Activated CD8-positive, alpha-beta T cell treated with anti-CD3 and anti-CD28 coated beads for 36 hours (primary cell): ENCODE data around the gene IFNGR2. TPM values are rescaled to one million over a fixed set of nuclear protein-coding genes. Genes with fewer than 3 reads are reported as not detected.

ENCODE experiments used
- ATAC-seq: fragments of 200-7000 bp; cut with Tn5 transposase; one replicate; pipeline ENCODE4 v1.10.0; 2021; ENCODE audit warnings: mild to moderate bottlenecking, moderate library complexity
- CTCF ChIA-PET: fragments of 350-600 bp; sonication (Branson Sonifier 250); formaldehyde crosslinking; loops from one replicate; lab custom pipeline; 2021; ENCODE audit warnings: antibody characterized with exemption; lab: Charles Lee
- POLR2A ChIA-PET: fragments of 350-600 bp; sonication (Branson Sonifier 250); formaldehyde crosslinking; loops from one replicate; lab custom pipeline; 2021; ENCODE audit warnings: antibody characterized with exemption; lab: Charles Lee
- DNase-seq: peaks from one replicate; pipeline ENCODE4 v3.0.0-alpha.2; 2020
- H3K27ac Mint-ChIP-seq: one replicate; pipeline ENCODE4 v1.8.0; 2021; ENCODE audit warnings: mild to moderate bottlenecking, mixed read lengths
- H3K27me3 Mint-ChIP-seq: one replicate; pipeline ENCODE4 v1.8.0; 2021; ENCODE audit warnings: mixed read lengths
- H3K36me3 Mint-ChIP-seq: one replicate; pipeline ENCODE4 v1.8.0; 2021; ENCODE audit warnings: low read depth, mixed read lengths
- H3K4me1 Mint-ChIP-seq: one replicate; pipeline ENCODE4 v1.8.0; 2021; ENCODE audit warnings: low read depth, mixed read lengths
- H3K4me3 Mint-ChIP-seq: one replicate; pipeline ENCODE4 v1.8.0; 2021; ENCODE audit warnings: mild to moderate bottlenecking, moderate library complexity, mixed read lengths
- H3K9me3 Mint-ChIP-seq: one replicate; pipeline ENCODE4 v1.8.0; 2021; ENCODE audit warnings: mixed read lengths
- CTCF ChIP-seq: fragments of 200-600 bp; IDR thresholded peaks from one replicate; pipeline ENCODE4 v1.8.0; 2022; ENCODE audit warnings: antibody characterized with exemption, mild to moderate bottlenecking
- intact Hi-C: fragments of 100-400 bp; cut with micrococcal nuclease; formaldehyde crosslinking; loops from one replicate; pipeline ENCODE4 v1.10.0; 2022
- total RNA-seq, 2 experiments: library from RNA; stranded (reverse); gene quantifications; one replicate each; pipeline ENCODE4 v1.2.3, GENCODE V29; 2021

Gene IFNGR2
- total RNA-seq, 2 experiments from 2014 or later, result 7.8 to 9.8 TPM

GRCh38 chr21:33388188-33388587 is 15.0 kb upstream of the IFNGR2 start:
- no peak overlapping the region for H3K4me3 Mint-ChIP-seq
- H3K9me3 Mint-ChIP-seq, result no peaks in the 10 kb centered on the region
- ATAC-seq (no peak), DNase-seq (no peak)
- intact Hi-C loops, result no loop called here
- no peak for TF ChIP-seq CTCF
- H3K4me1 Mint-ChIP-seq, result peaks cover 23% of the 10 kb centered on the region
- ChIA-PET CTCF (interaction anchor here (1.2 to 3.3 kb wide), 2 partner anchors 27 to 191 kb away, joined by 3 to 12 read pairs; no protein-coding TSS in a partner anchor), POLR2A (interaction anchor here (0.7 kb wide), 1 partner anchor 154 kb away, joined by 3 read pairs; the partner anchor contains the start of gene GART)
- peaks cover 27% of the 10 kb centered on the region for H3K27me3 Mint-ChIP-seq
- H3K36me3 Mint-ChIP-seq, result no peaks in the 10 kb centered on the region
- H3K27ac Mint-ChIP-seq, result no peak overlapping the region

- Mint-ChIP-seq H3K27me3 (peaks cover 26% of the 10 kb centered on the region), H3K4me1 (peaks cover 2% of the 10 kb centered on the region), H3K9me3 (no peaks in the 10 kb centered on the region), H3K27ac (no peak overlapping the region), H3K4me3 (no peak overlapping the region), H3K36me3 (no peaks in the 10 kb centered on the region)
- POLR2A ChIA-PET, result no interaction called here
- CTCF ChIA-PET, result interaction anchor here (0.7 to 3.3 kb wide), 2 partner anchors 16 to 29 kb away, joined by 3 to 12 read pairs; no protein-coding TSS in a partner anchor
- TF ChIP-seq CTCF, result no peak
- ATAC-seq, result no peak
- intact Hi-C loops, result no loop called here
- no peak for DNase-seq
Observed at GRCh38 chr21:33390479-33390878, 12.7 kb upstream of the IFNGR2 start.

GRCh38 chr21:33391656-33392055 is 11.6 kb upstream of the IFNGR2 start:
- Mint-ChIP-seq H3K9me3 (no peaks in the 10 kb centered on the region), H3K4me3 (no peak overlapping the region), H3K4me1 (no peaks in the 10 kb centered on the region), H3K27me3 (peaks cover 26% of the 10 kb centered on the region), H3K27ac (no peak overlapping the region), H3K36me3 (no peaks in the 10 kb centered on the region)
- POLR2A ChIA-PET, result interaction anchor here (0.6 kb wide), 1 partner anchor 11 kb away, joined by 3 read pairs; the partner anchor contains the start of gene IFNGR2
- no peak for DNase-seq
- CTCF ChIA-PET, result interaction anchor here (1.9 kb wide), 1 partner anchor 194 kb away, joined by 5 read pairs; no protein-coding TSS in a partner anchor
- intact Hi-C loops, result no loop called here
- no peak for ATAC-seq
- TF ChIP-seq CTCF, result no peak

- Mint-ChIP-seq H3K4me3 (no peak overlapping the region), H3K4me1 (no peaks in the 10 kb centered on the region), H3K36me3 (no peaks in the 10 kb centered on the region), H3K27ac (no peak overlapping the region), H3K9me3 (no peaks in the 10 kb centered on the region), H3K27me3 (peaks cover 25% of the 10 kb centered on the region)
- DNase-seq (no peak), ATAC-seq (no peak)
- intact Hi-C loops, result no loop called here
- TF ChIP-seq CTCF, result no peak
- ChIA-PET CTCF (interaction anchor here (1.9 kb wide), 1 partner anchor 195 kb away, joined by 5 read pairs; no protein-coding TSS in a partner anchor), POLR2A (interaction anchor here (0.6 kb wide), 1 partner anchor 11 kb away, joined by 3 read pairs; the partner anchor contains the start of gene IFNGR2)
Observed at GRCh38 chr21:33392284-33392985, 10.8 kb upstream of the IFNGR2 start.

- CTCF ChIA-PET, result no interaction called here
- H3K4me1 Mint-ChIP-seq, result no peaks in the 10 kb centered on the region
- H3K4me3 Mint-ChIP-seq, result no peak overlapping the region
- no peak overlapping the region for H3K27ac Mint-ChIP-seq
- H3K9me3 Mint-ChIP-seq, result no peaks in the 10 kb centered on the region
- POLR2A ChIA-PET, result interaction anchor here (1.1 kb wide), 1 partner anchor 8 kb away, joined by 3 read pairs; no protein-coding TSS in a partner anchor
- no peaks in the 10 kb centered on the region for H3K36me3 Mint-ChIP-seq
- intact Hi-C loops, result no loop called here
- DNase-seq (no peak), ATAC-seq (no peak)
- H3K27me3 Mint-ChIP-seq, result peaks cover 22% of the 10 kb centered on the region
- TF ChIP-seq CTCF, result no peak
Observed at GRCh38 chr21:33393348-33393747, 9.9 kb upstream of the IFNGR2 start.
